K562 (cell line): Measurements from ENCODE around the gene CCDC102B. TPM values are rescaled to one million over a fixed set of nuclear protein-coding genes. Genes with fewer than 3 reads are reported as not detected.

ENCODE experiments used
- ATAC-seq: fragments of 200-7000 bp; cut with Tn5 transposase; 3 replicates; pipeline ENCODE4 v1.9.1; 2020; ENCODE audit warnings: moderate library complexity
- BruUV-seq: library from RNA; stranded (reverse); fragments of 400-500 nt; replicated peaks from 2 replicates; lab custom pipeline; 2021; lab: Mats Ljungman, UMichigan
- CTCF ChIA-PET: fragments of 300-600 bp; formaldehyde crosslinking; extraction: SDS; loops from one replicate; lab custom pipeline; 2021; ENCODE audit warnings: low intra/inter-chr PET ratio; lab: Yijun Ruan, JAX
- POLR2A ChIA-PET: fragments of 300-600, 350-650 bp; sonication (Branson Sonifier 250); formaldehyde crosslinking; extraction: SDS; loops from one replicate; lab custom pipeline; 2021; ENCODE audit warnings: antibody characterized with exemption, inconsistent platforms; lab: Yijun Ruan, JAX
- DNase-seq, 4 experiments: peaks; one replicate each; pipeline versions ENCODE4 v3.0.0 to v3.0.0-alpha.2; 2011 to 2018; ENCODE audit warnings: low spot score in 3 of 4, mixed read lengths in 3 of 4; ENCODE audit errors: extremely low read depth in 1 of 4
- FAIRE-seq: peaks from 2 replicates; lab custom pipeline; 2011; peaks lifted over from hg19 to GRCh38; lab: Jason Lieb, UNC
- H2AFZ ChIP-seq: 2 replicates; pipeline ENCODE4 v1.6.0; 2011; ENCODE audit warnings: low read depth, low read length, control low read depth, inconsistent platforms
- H3K27ac ChIP-seq: fragments of 200-600 bp; 3 replicates; pipeline ENCODE4 v1.8.0; 2011; ENCODE audit warnings: low read depth, mild to moderate bottlenecking, control low read depth, inconsistent platforms, low read length, moderate library complexity, mixed read lengths; ENCODE audit errors: extremely low read depth
- H3K27me3 ChIP-seq, 2 experiments: fragments of 300-600 bp in 1 of 2; 2 replicates in 1 of 2; 3 replicates in 1 of 2; pipeline versions ENCODE4 v1.6.0 to v1.8.0; 2011; ENCODE audit warnings: inconsistent platforms in 2 of 2, low read length in 2 of 2, mild to moderate bottlenecking in 1 of 2, mixed read lengths in 1 of 2, moderate library complexity in 1 of 2; ENCODE audit not compliant: control insufficient read depth in 2 of 2, insufficient read depth in 2 of 2
- H3K36me3 ChIP-seq: fragments of 300-600 bp; 3 replicates; pipeline ENCODE4 v1.8.0; 2011; ENCODE audit warnings: mild to moderate bottlenecking, low read length, inconsistent platforms; ENCODE audit not compliant: control insufficient read depth, insufficient read depth
- H3K4me1 ChIP-seq, 2 experiments: fragments of 200-600 bp in 1 of 2; replicated peaks in 1 of 2; 2 replicates in 1 of 2; 3 replicates in 1 of 2; pipeline versions ENCODE4 v1.5.1 to v1.8.0; 2011; ENCODE audit warnings: inconsistent platforms in 2 of 2, low read length in 2 of 2, mild to moderate bottlenecking in 1 of 2, mixed read lengths in 1 of 2, moderate library complexity in 1 of 2; ENCODE audit not compliant: control insufficient read depth in 2 of 2, insufficient read depth in 2 of 2
- H3K4me2 ChIP-seq: 2 replicates; pipeline ENCODE4 v1.6.1; 2011; ENCODE audit warnings: low read length, control low read depth, inconsistent platforms, mixed read lengths; ENCODE audit not compliant: insufficient read depth
- H3K4me3 ChIP-seq: fragments of 200-600 bp; sonication (generic), shearing (Covaris generic); 2 replicates; pipeline ENCODE4 v1.5.1; 2016; ENCODE audit warnings: control low read depth, inconsistent platforms
- H3K79me2 ChIP-seq: fragments of 200-600 bp; 3 replicates; pipeline ENCODE4 v1.8.0; 2011; ENCODE audit warnings: low read length, inconsistent platforms; ENCODE audit not compliant: control insufficient read depth, insufficient read depth
- H3K9ac ChIP-seq, 2 experiments: 2 replicates each; pipeline versions ENCODE4 v1.6.0 to v1.6.1; 2011; ENCODE audit warnings: low read depth in 2 of 2, low read length in 2 of 2, control low read depth in 1 of 2, inconsistent platforms in 1 of 2, mild to moderate bottlenecking in 1 of 2, mixed read lengths in 1 of 2; ENCODE audit not compliant: insufficient read depth in 1 of 2
- H3K9me1 ChIP-seq: one replicate; pipeline ENCODE4 v1.6.0; 2011; ENCODE audit warnings: inconsistent platforms, mild to moderate bottlenecking, low read length, moderate library complexity; ENCODE audit not compliant: control insufficient read depth, insufficient read depth
- H3K9me3 ChIP-seq: replicated peaks from 2 replicates; pipeline ENCODE4 v1.5.1; 2011; ENCODE audit warnings: low read depth, low read length, inconsistent platforms; ENCODE audit not compliant: control insufficient read depth, insufficient read depth
- H4K20me1 ChIP-seq: replicated peaks from 2 replicates; pipeline ENCODE4 v1.6.1; 2011; ENCODE audit warnings: low read length, inconsistent platforms, mixed read lengths; ENCODE audit not compliant: control insufficient read depth, insufficient read depth
- ARHGAP35 ChIP-seq: fragments of 450-650 bp; IDR thresholded peaks from 2 replicates; pipeline ENCODE4 v1.6.1; 2018; ENCODE audit not compliant: partially characterized antibody
- ARID1B ChIP-seq: fragments of 450-650 bp; IDR thresholded peaks from 2 replicates; pipeline ENCODE4 v1.6.1; 2016; ENCODE audit warnings: antibody characterized with exemption, mild to moderate bottlenecking, inconsistent platforms
- CREB5 ChIP-seq: fragments of 250-450 bp; sonication (Bioruptor Pico); IDR thresholded peaks from 2 replicates; pipeline ENCODE4 v1.5.0; 2020; ENCODE audit warnings: mild to moderate bottlenecking
- DIDO1 ChIP-seq: fragments of 450-650 bp; IDR thresholded peaks from 2 replicates; pipeline ENCODE4 v1.6.1; 2016; ENCODE audit warnings: low read depth, missing biosample characterization, missing genetic modification characterization
- E2F4 ChIP-seq: sonication (generic); formaldehyde crosslinking; IDR thresholded peaks from 2 replicates; pipeline ENCODE4 v1.8.0; 2022; ENCODE audit warnings: mild to moderate bottlenecking, low read depth, missing genetic modification reagents
- EZH2 ChIP-seq: IDR thresholded peaks from 2 replicates; pipeline ENCODE4 v1.6.1; 2012; ENCODE audit warnings: low read depth, mild to moderate bottlenecking, inconsistent platforms, low read length, borderline replicate concordance
- GTF2F1 ChIP-seq: IDR thresholded peaks from 2 replicates; pipeline ENCODE4 v1.6.1; 2011; ENCODE audit warnings: low read depth, low read length, improper control_type of control experiment
- HDAC8 ChIP-seq: fragments of 450-650 bp; IDR thresholded peaks from 2 replicates; pipeline ENCODE4 v1.6.1; 2016; ENCODE audit warnings: mild to moderate bottlenecking, missing genetic modification characterization, moderate library complexity, missing compliant biosample characterization
- HNRNPK ChIP-seq: fragments of 200-400 bp; formaldehyde crosslinking; IDR thresholded peaks from one replicate; pipeline ENCODE4 v1.6.1; 2018; ENCODE audit warnings: mild to moderate bottlenecking, low read depth, low read length; ENCODE audit not compliant: poor library complexity, severe bottlenecking
- KLF10 ChIP-seq: fragments of 250-450 bp; sonication (Bioruptor Pico); IDR thresholded peaks from 2 replicates; pipeline ENCODE4 v1.6.1; 2021; ENCODE audit warnings: matching md5 sums
- MTA2 ChIP-seq: fragments of 450-650 bp; IDR thresholded peaks from 2 replicates; pipeline ENCODE4 v1.6.1; 2016; ENCODE audit warnings: low read depth
- PHB ChIP-seq: fragments of 250-450 bp; sonication (Bioruptor Pico); IDR thresholded peaks from 2 replicates; pipeline ENCODE4 v1.5.0; 2021
- POLR3A ChIP-seq: IDR thresholded peaks from 2 replicates; pipeline ENCODE4 v1.6.1; 2011; ENCODE audit warnings: borderline replicate concordance, mild to moderate bottlenecking, moderate library complexity; ENCODE audit not compliant: insufficient read length, insufficient read depth; ENCODE audit errors: extremely low read depth
- PRDM10 ChIP-seq: fragments of 450-650 bp; IDR thresholded peaks from 2 replicates; pipeline ENCODE4 v1.6.1; 2018; ENCODE audit not compliant: partially characterized antibody
- THAP7 ChIP-seq: fragments of 250-450 bp; sonication (Bioruptor Pico); IDR thresholded peaks from 2 replicates; pipeline ENCODE4 v1.5.0; 2021
- WGBS: fragments of 100-300 bp; shearing (Covaris generic); methylation state at CpG from one replicate; pipeline ENCODE4 v1.1.6; 2016; ENCODE audit warnings: low coverage, mixed read lengths; ENCODE audit not compliant: insufficient coverage; ENCODE audit errors: missing lambda C conversion rate; 5-methylcytosine and 5-hydroxymethylcytosine counted together
- in situ Hi-C: fragments of 300-500 bp; cut with MboI; formaldehyde crosslinking; loops from 4 replicates; pipeline ENCODE4 v1.15.0; 2018; ENCODE audit warnings: inconsistent platforms, mixed read lengths
- intact Hi-C: fragments of 100-400 bp; cut with micrococcal nuclease; formaldehyde crosslinking; loops from 2 replicates; pipeline ENCODE4 v1.14.2; 2022
- polyA plus RNA-seq, 8 experiments: library from polyadenylated mRNA; depleted of rRNA in 4 of 8; stranded (reverse) in 5 of 8; unstranded in 3 of 8; fragments of >200 nt; fragmentation: Nextera tagmentation in 2 of 8; fragmentation: Illumina TruSeq in 1 of 8; extraction: Ambion mirVana in 2 of 8; extraction: Trizol in 1 of 8; gene quantifications; 2 replicates each; pipeline versions ENCODE4 v1.2.1 to v1.2.3, GENCODE V29; 2011 to 2014; ENCODE audit warnings: inconsistent platforms in 1 of 8, missing spikeins in 1 of 8
- total RNA-seq, 7 experiments: library from RNA; depleted of rRNA in 6 of 7; stranded (reverse); fragments of >200 nt in 6 of 7; fragmentation: Illumina TruSeq in 2 of 7; extraction: Trizol in 2 of 7; gene quantifications; 2 replicates each; pipeline versions ENCODE4 v1.2.1 to v1.2.3, GENCODE V29; 2011 to 2021; ENCODE audit warnings: low replicate concordance in 1 of 7

The CCDC102B gene
- total and polyA plus RNA-seq, 9 of the 15 experiments (the other 6 are each of a cell fraction or from before 2014, with no cell fraction given), result 0.18 to 1.5 (median 0.73) TPM

- H3K4me2 ChIP-seq, result no peak overlapping the region
- H3K4me3 ChIP-seq, result no peak overlapping the region
- H3K9ac ChIP-seq, result no peak overlapping the region
- no peak overlapping the region for H3K27ac ChIP-seq
- H3K9me3 ChIP-seq, result no peaks in the 10 kb centered on the region
- ATAC-seq (no peak), DNase-seq (no peak), FAIRE-seq (no peak)
- no peaks in the 10 kb centered on the region for H3K4me1 ChIP-seq
- H3K27me3 ChIP-seq, result no peaks in the 10 kb centered on the region
- in situ Hi-C loops, result no loop called here
- ChIA-PET POLR2A (no interaction called here), CTCF (no interaction called here)
- BruUV-seq, result no TSS peak
- no peaks in the 10 kb centered on the region for H3K36me3 ChIP-seq
- no peak overlapping the region for H2AFZ ChIP-seq
- H3K9me1 ChIP-seq, result no peaks in the 10 kb centered on the region
- no peaks in the 10 kb centered on the region for H4K20me1 ChIP-seq
- H3K79me2 ChIP-seq, result no peaks in the 10 kb centered on the region
- WGBS, result 0% methylated on average over 2 of the region's 2 CpGs
- intact Hi-C loops, result no loop called here
- TF ChIP-seq POLR3A (no peak), MTA2 (no peak), HDAC8 (tag) (no peak), HNRNPK (no peak), EZH2 (no peak), CREB5 (CRISPR knock-in tag) (no peak), ARID1B (no peak), E2F4 (CRISPR knock-in tag) (no peak), GTF2F1 (no peak), PHB (CRISPR knock-in tag) (no peak), KLF10 (CRISPR knock-in tag) (no peak), PRDM10 (no peak), THAP7 (CRISPR knock-in tag) (no peak), ARHGAP35 (no peak), DIDO1 (tag) (no peak)
Measured at GRCh38 chr18:68780802-68781635, 16.9 kb upstream of the CCDC102B start.
